Cardiac fibroblast (primary cell): ENCODE data around the gene CCL1.

ENCODE experiments used
- DNase-seq, 2 donors: peaks; one replicate each; pipeline versions ENCODE4 v3.0.0 to v3.0.0-alpha.2; 2010; ENCODE audit warnings: low read depth in 2 of 2
- H3K4me3 ChIP-seq, 2 donors: replicated peaks in 1 of 2; 1 replicate in 1 of 2; 2 replicates in 1 of 2; pipeline ENCODE4 v1.5.1; 2011; ENCODE audit warnings: low read depth in 2 of 2, low read length in 2 of 2, mild to moderate bottlenecking in 2 of 2, moderate library complexity in 1 of 2
- TF ChIP-seq, protein P1 (sequence below): IDR thresholded peaks from one replicate; pipeline ENCODE4 v1.5.1; 2011; ENCODE audit warnings: low read depth, mild to moderate bottlenecking, low read length, inconsistent platforms

CCL1 gene

DNA sequence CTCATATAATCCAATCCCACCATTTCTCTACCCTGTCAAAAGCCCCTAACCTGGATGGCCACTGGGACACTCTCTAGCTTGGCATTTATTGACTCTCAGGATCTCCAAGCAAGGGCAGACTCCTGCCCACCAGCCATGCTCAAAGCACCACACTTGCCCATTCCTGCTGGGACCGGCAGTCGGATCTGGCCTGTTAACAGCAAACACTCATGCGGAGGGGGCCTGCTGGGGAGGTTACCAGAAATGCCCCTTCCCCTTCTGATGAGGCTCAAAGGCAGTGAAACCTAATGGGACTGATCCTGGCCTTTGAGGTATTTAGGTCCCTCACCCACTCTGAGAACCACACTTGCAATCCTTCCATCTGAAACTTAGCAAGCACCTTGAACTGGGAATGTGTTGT is 6.5 kb upstream of the CCL1 start:
- no peak overlapping the region for H3K4me3 ChIP-seq
- TF ChIP-seq, protein P1, sequence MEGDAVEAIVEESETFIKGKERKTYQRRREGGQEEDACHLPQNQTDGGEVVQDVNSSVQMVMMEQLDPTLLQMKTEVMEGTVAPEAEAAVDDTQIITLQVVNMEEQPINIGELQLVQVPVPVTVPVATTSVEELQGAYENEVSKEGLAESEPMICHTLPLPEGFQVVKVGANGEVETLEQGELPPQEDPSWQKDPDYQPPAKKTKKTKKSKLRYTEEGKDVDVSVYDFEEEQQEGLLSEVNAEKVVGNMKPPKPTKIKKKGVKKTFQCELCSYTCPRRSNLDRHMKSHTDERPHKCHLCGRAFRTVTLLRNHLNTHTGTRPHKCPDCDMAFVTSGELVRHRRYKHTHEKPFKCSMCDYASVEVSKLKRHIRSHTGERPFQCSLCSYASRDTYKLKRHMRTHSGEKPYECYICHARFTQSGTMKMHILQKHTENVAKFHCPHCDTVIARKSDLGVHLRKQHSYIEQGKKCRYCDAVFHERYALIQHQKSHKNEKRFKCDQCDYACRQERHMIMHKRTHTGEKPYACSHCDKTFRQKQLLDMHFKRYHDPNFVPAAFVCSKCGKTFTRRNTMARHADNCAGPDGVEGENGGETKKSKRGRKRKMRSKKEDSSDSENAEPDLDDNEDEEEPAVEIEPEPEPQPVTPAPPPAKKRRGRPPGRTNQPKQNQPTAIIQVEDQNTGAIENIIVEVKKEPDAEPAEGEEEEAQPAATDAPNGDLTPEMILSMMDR, result no peak
- DNase-seq, result no peak

DNA sequence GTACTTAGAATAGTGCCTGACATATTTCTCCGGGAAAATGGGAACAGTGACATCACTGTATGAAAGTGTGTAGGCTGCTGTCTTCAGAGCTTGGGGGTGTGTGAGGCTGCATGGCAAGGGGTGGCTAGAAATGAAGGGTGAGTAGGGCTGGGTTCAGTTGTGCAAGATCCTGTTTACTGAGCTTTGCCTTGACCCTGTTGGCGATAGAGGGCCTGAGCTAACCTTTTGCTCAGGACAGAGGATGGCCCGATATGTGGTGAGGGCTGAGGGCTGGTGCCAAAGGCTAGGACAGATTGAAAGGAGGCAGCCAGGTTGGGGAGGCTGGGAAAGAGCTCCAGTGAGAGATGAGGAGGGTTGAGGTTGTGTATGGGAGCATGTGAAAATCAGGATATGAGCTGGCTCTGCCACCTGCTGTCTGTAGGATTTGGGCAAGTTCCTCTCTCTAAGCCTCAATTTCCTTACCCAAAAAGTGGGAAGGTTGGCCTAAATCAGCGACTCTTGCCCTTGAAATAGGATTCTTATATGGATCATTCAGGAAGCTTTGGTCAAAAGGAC is 6.0 kb upstream of the CCL1 start:
- H3K4me3 ChIP-seq, result no peak overlapping the region
- no peak for DNase-seq
- TF ChIP-seq, protein P1, result no peak

DNA sequence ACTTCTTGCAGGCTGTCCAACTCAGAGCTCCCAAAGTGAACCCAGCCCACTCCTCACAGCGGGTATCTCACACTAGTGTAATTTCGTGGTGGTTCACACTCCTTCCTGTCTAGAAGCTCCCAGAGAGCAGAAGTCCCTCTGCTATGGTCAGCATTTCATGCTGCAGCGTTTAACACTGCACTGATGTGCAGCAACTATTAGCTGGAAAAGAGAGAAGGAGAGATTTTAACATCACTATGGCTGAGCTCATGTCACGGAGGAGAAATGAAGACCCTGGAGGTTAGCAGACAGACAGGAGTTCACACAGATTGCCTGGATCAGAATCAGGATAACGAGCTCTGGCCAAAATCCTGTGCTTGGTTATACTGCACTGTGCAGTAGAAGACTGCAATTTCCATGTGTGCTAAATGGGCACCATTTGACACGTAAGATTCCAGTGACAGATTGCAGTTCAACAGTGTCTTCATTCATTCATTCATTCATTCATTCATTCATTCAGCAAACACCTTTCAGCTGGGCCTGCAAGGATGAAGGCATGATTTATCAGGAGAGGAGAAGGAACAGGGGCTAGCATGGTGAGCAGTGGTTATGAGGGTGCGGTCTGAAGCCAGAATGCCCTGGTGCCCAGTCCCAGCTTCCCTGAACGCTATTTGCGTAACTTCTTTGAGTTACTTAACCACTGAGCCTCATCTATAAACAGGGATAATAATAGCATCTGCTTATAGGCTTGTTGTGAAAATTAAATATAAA is 5.3 kb upstream of the CCL1 start:
- no peak overlapping the region for H3K4me3 ChIP-seq
- no peak for DNase-seq
- TF ChIP-seq, protein P1, result no peak

DNA sequence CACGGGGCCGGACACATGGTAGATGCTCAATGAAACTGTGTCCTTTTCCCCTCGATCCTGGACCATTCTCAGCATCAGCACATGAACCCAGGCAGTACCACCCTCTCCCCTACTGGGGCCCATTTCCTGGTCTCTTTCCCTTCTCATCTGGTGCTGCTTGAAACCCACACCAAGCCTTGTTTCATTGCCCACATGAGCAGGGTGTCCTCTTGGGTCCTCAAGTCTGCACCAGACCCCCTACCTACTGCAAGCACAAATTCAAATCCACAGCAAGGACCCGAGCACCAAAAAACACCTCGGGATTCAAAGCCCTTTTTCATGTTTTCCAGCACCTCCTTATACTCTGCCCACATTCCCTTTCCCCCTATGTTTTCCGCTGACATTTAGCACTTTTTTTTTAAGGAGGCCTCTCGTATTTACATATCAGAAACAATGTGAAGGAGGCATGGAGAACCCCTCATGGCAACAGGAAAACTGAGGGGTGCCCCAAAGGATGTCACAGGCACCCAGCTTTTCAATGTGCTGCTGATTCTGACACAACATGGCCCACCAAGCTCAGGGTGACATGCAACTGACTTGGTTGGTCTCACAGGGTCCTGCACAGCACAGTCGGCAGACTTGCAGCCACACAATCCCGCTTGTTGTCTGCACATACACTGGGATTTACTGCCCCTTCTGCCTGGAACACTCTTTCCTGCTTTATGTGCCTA is 4.6 kb upstream of the CCL1 start:
- no peak overlapping the region for H3K4me3 ChIP-seq
- TF ChIP-seq, protein P1, result no peak
- DNase-seq, result no peak

DNA sequence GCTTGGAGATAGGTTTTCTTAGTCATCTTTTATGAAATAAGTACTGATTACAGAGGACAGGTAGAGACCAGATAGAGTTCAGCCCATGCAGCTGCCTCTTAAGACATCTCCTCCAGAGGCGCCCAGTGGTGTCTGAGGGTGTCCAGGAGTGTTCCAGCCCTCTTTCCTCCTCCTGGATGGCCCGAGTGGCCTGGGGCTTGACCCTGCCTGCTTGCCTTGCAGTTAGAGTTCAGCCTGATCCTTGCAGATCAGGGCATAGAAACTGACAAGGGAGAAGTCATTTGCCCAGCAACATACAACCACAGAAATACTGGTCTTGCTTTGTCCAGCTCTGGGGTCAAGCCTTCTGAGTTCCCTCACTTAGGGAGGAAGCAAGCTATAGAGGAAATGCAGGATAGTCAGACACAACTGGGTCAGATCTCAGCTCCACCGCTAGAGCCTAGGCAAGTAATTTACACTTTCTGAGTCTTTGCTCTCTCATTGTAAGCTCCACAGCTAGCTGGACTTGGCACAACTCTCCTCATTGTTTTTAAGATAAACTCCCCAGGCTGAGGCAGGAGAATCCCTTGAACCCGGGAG is 3.6 kb upstream of the CCL1 start:
- TF ChIP-seq, protein P1, result no peak
- no peak for DNase-seq

DNA sequence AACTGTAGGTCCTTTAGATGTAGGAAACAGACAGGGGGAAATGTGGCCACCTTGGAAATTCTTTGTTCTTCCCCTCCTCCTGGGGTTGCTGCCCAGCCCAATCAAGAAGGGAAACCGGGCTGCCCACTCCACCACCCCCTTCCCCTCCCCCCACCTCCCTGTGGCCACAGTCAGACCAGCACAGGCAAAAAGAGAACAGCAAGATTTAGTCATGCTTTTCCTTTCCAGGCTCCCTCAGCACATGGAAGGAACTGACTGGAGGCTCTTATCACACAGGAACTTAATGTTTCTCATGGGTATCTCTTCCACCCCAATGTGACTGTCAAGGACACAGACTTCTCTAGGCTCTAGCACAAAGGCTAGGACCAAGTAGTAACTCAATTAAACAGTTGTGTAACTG is 3.0 kb upstream of the CCL1 start:
- TF ChIP-seq, protein P1, result no peak
- no peak for DNase-seq

More for the DNA sequence above, 3.6 kb upstream of the CCL1 start:
- no peak overlapping the region for H3K4me3 ChIP-seq

More for the DNA sequence above, 3.0 kb upstream of the CCL1 start:
- H3K4me3 ChIP-seq, result no peak overlapping the region
